Measurements from ENCODE around the gene KDM4F.
"Not testable (repeated sequence)": the region's sequence is repeated elsewhere in the genome, so short reads cannot be mapped to it uniquely, and the experiment has no call there.

DNA sequence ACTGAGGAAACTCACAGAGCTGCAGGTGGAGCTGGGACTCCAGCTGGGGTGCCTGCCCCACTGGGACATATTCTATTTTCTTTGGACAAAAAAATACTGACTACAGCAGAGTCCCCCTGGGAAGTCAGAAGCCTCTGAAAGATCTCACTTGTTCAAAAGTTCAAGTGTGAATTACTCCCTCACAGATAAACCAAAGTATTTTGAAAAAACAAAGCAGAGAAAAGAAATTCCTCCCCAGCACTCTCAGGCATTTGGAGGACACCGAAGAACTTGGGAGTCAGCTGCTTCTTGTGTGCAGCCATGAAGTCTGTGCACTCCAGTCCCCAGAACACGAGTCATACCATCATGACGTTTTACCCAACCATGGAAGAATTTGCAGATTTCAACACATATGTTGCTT is at the start of gene KDM4F:
- TF ChIP-seq, protein P1, sequence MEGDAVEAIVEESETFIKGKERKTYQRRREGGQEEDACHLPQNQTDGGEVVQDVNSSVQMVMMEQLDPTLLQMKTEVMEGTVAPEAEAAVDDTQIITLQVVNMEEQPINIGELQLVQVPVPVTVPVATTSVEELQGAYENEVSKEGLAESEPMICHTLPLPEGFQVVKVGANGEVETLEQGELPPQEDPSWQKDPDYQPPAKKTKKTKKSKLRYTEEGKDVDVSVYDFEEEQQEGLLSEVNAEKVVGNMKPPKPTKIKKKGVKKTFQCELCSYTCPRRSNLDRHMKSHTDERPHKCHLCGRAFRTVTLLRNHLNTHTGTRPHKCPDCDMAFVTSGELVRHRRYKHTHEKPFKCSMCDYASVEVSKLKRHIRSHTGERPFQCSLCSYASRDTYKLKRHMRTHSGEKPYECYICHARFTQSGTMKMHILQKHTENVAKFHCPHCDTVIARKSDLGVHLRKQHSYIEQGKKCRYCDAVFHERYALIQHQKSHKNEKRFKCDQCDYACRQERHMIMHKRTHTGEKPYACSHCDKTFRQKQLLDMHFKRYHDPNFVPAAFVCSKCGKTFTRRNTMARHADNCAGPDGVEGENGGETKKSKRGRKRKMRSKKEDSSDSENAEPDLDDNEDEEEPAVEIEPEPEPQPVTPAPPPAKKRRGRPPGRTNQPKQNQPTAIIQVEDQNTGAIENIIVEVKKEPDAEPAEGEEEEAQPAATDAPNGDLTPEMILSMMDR (IDR thresholded peaks at IDR 0.05) = not testable (repeated sequence)
- not testable (repeated sequence) for TF ChIP-seq EZH2phosphoT487, EZH2 (IDR thresholded peaks at IDR 0.05)

All from neural progenitor cell (in vitro differentiated cells).